GM18498 (cell line): ENCODE data around the gene MYO6.

Experiments
- ATAC-seq: cut with Tn5 transposase; IDR thresholded peaks from one replicate; pipeline ENCODE4 v1.9.1; 2021; ENCODE audit warnings: mild to moderate bottlenecking, moderate library complexity; ENCODE audit not compliant: unreplicated experiment

MYO6 gene

DNA sequence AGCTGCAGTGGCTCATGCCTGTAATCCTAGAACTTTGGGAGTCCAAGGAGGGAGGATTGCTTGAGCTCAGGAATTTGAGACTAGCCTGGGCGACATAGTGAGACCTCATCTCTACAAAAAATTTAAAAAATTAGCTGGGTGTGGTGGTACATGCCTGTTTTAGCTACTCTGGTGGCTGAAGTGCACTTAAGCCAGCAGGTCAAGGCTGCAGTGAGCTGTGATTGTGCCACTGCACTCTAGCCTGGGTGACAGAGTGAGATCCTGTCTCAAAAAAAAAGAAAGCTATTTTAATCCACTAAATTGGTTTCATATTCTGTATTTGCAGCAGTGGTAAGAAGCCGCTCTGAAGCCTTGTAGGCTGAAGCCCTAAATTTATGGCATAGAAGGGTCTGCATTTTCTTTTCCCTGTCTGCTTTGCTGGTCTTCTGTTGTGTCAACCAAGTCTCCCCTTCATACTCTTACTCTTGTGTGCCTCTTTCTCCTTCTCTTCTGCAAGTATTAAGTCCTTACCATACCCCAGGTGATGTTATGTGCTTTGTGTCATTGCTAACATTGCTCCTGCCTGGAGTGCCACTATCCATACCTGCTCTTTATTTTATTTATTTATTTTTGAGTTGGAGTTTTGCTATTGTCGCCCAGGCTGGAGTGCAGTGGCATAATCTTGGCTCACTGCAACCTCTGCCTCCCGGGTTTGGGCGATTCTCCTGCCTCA lies 70.9 kb downstream of the MYO6 start:
- no peak for ATAC-seq

DNA sequence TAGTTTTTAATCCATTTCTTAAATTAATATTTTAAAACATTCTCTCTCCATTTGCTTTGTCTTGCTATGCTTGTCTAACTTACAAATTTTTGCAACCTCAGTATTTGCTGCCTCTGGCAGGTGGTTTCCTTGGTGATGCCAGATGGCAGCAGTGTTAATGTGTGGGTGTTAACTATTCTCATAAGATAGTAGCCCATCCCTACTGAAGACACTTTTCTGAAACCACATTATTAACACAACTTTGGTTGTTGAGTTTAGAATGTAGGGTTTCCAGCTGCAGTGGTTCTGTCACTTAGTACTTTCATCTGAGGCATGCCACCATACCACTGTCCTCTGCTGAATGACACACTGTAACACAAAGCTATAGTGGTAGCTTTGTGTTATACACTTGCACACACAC lies 75.1 kb downstream of the MYO6 start:
- peak; percentile 86 for ATAC-seq

DNA sequence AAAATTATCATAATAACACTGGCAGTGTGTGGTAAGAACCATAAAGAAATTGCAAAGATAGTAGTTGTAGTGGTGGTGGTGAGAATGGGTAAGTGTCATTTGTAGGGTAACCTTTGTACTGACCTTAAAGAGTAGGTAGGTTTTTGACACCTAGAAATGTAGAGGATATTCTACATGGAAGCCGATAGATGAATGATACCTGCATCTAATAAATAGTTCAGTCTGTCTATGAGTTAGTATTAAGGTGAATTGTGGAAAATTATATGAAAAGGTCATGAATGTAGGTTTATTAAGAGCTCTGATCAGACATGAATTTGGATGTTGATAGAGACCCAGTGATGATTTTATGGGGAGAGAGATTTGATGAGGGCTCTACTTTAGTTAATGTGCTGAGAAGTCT lies 78.1 kb downstream of the MYO6 start:
- ATAC-seq = no peak

DNA sequence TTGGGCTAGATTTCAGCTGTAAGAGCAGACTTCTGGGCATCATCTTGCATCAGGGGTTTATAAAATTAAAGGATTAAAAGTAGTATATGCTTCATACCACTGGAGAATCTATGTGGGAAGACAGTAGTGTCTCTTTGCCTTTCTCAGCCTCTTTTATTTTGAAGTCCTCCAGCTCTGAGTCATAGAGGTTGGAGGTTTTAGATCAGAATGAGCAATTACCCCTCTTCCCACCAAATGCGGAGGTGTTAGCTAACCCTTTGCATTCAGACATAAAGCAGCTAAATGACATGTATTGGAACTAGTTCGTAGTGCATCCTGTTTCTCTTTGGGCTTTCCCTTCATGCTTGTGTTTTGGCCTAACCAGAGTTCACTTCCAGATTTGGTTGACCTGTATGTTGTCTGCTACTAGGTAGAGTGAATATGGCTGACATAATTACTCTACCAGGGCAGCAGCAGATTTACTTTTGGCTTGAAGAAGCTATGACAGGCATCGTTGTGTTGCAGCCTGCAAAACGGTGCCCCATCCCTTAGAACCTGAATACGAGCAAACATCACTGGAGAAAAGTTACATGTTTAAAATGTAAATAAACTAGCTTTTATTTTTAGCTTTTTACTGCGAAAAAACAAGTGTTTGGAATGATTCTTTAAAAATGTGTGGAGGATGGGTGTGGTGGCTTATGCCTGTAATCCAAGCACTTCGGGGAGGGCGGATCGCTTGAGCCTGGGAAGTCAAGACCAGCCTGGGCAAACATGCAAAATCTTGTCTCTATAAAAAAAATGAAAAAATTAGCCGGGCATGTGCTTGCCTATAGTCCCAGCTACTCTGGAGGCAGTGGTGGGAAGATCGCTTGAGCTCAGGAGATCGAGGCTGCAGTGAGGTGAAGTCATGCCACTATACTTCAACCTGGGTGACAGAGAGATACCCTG lies 82.2 kb downstream of the MYO6 start:
- peak; percentile 43 for ATAC-seq

DNA sequence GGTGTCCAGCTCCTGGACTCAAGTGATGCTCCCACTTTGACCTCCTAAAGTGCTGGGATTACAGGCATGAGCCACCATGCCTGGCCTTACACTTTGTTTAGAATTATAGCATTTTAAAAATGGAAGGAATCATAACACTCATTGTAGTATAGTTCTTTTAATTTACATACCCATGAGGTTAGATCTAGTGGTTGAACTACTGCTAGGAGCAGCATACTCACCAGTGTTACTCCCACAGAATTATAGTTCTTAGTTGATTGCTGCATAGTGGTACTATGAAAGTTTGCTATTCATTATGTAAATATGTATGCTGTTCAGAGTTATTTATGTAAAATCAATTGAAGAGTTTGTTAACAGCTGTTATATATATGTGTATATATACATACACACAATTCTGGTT lies 85.4 kb downstream of the MYO6 start:
- no peak for ATAC-seq

DNA sequence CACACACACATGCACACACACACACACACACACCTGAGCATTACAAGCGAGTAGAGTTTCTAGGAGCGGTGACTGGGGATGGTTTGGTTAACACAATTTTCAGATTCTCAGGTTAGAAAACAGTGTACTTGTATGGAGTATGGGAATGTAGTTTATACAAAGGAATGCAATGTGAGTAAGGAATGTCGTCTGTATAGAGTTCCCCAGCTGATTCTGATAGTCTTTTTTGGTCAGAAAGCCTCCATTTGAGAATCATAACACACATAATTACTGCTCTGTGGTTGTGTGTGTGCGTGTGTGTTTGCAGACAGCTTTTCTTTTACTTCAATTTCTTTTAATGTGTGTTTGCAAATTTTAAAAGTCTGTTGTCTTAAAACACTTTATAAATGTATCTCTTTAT lies 93.2 kb downstream of the MYO6 start:
- no peak for ATAC-seq

DNA sequence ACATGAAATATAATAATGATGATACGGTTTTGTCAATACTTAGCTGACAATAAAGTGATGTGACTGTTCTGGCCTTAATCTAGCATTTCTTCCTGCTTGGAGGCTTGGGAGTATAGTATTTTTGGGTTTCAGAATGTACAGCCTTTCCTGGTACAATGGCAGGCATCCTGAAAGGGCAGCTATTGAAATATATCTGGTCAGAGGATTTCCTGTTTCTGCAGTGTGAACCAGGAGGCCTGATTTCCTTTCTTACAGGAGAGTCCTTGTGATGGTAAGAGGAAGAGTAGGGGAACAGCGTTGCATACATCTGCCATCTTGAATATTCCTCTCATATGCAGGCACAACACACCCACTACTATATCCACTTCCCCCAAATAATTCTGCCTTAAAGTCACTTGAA lies 93.7 kb downstream of the MYO6 start:
- no peak for ATAC-seq

DNA sequence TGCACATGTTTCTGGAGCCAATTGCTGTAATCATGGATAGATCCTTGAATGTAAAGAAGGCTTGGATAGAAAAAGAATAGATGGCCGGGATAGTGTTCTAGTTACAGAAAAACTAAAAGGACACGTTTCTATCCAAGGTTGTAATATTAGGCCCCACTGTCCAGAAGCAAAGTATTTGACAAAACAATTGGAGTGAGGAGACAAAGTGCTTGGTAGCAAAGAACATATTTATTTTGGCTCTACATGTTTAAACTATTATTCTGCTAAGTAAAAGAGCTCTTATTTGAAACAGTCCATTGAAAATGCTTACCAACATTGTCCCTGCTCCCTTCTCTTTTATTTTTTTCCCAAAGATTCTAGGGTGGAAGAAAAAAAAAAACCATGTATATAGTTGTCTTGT lies 94.4 kb downstream of the MYO6 start:
- no peak for ATAC-seq

DNA sequence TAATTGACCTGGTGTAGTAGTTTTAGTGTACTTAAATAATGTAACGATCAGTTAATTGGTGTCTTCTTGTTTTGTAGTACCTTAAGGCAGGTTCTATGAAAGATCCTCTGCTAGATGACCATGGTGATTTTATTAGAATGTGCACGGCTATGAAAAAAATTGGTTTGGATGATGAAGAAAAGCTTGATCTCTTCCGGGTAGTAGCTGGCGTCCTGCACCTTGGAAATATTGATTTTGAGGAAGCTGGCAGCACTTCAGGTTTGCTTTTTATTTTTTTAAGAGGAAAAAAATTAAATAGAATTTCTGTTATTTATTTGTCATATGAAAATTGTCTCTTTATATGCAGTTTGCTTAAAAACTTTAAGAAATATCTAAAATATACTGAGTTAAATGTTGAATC lies 99.2 kb downstream of the MYO6 start:
- ATAC-seq = no peak

DNA sequence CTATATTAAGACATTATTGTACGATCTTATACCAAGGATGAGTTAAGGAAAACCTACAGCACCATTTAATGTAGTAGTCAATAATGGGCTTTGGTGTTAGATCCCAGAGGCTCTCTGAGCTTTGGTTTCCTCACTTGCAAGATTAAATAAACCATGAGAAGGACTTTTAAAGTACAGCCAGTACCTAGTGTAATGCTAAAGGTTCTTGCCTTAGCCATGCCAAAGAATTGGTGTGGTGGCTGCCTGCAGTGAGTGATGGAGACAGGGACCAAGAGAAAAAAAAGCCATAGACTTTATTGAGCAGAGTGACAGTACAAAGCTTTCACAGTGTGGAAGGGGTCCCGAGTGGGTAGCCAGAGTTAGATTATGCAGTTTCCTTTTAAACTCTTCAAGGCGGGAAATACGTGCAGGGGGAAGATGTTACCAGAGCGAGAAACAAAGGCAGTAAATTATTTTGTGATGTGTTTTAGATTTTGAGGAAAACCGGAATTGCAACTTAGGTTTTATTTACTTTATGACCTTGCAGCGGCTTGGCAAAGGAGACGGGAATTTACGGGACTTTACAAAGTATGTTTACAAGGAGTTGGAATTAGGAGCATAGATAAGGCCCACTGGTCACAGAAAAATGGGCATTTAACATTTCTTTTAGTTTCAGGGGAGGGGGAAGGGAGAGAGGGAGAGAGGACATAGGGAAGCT lies 100.4 kb downstream of the MYO6 start:
- ATAC-seq = no peak

DNA sequence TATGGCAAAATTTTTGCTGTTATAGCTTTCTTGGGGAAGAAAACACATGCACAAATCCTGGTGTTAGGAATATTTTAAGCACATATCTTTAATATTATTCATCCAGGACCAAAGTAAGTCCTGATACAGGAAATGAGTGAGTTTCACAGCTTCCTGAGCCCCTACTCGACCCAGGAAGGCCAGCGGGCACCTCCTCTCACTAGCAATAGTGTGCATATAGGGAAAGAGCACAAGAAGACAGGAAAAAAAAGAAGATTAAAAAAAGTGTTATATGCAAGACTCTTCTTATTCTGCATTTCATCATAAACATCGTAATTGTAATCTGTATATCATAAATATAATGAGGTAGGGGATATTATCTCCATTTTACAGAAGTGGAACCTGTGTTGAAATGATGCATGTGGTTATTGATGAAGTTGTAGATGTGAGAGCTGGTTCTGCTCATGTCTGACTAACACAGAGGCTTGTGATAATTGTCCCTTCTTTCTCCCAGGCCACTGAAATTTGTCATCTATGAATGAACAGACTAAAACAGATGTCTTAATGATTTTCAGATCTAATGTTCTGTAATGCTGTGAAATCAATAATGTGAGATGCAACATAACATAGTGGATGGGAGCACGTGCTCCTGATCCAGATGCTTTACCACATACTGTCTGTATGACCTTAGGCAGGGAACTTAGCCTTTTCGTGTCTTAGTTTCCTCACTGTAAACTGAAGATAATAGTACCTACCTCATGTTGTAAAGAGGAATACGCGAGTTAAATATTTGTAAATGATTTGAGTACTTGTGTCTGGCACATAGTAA lies 101.2 kb downstream of the MYO6 start:
- ATAC-seq = no peak

DNA sequence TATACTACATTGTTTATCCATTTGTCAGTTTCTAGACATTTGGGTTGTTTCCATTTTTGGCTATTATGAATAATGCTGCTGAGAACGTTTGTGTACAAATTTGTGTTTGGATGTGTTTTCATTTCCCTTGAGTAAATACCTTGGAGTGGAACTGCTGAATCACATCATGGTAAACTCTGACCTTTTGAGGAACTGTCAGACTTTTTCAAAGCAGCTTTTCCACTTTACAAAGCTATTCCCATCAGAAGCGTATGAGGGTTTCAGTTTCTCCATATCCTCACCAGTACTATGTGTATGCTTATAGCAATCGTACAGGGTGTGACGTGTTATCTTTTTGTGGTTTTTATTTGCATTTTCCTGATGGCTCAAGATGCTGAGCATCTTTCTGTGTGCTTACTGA lies 103.7 kb downstream of the MYO6 start:
- no peak for ATAC-seq

DNA sequence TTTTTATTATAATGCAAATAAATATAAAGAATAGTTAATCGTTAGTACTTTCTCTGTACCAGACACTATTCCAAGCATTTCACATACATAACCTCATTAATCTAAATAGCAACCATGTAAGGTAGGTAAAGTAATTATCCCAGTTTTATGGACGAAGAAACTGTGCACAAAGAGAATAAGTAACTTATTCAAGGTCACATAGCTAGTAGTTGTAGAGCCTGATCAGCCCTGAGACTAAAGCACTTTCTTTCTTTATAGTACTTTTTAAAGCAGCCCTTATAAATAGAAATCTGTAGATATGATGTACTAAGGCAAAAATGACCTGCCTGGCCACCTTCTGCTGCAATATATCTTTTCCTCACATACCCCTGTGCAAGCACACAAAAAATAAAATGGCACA lies 104.8 kb downstream of the MYO6 start:
- no peak for ATAC-seq

DNA sequence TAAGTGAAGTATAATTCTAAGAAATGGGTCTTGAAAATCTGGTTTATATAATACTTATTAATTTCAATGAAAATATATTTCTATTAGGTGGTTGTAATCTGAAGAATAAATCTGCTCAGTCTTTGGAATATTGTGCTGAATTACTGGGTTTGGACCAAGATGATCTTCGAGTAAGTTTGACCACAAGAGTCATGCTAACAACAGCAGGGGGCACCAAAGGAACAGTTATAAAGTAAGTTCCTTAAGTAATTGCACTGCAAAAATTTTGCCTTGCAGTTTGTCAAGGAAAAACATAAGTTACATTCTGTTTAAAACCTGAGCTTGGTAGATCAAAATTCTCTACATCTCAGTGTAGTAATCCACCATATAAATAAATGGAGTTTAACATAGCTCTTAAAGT lies 106.0 kb downstream of the MYO6 start:
- no peak for ATAC-seq

DNA sequence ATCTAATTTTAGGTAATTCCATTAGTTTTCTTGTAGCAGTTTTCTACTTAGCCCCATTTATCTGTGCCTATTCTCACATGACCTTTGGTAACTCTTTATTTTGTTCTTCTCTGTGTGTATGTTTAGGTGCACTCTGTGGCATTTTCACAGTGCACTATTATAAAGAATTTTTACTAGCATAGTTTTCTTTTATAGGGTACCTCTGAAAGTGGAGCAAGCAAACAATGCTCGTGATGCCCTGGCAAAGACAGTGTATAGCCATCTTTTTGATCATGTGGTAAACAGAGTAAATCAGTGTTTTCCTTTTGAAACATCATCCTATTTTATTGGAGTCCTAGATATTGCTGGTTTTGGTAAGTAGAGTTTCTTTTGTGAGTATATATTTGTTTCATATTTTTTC lies 107.9 kb downstream of the MYO6 start:
- no peak for ATAC-seq

DNA sequence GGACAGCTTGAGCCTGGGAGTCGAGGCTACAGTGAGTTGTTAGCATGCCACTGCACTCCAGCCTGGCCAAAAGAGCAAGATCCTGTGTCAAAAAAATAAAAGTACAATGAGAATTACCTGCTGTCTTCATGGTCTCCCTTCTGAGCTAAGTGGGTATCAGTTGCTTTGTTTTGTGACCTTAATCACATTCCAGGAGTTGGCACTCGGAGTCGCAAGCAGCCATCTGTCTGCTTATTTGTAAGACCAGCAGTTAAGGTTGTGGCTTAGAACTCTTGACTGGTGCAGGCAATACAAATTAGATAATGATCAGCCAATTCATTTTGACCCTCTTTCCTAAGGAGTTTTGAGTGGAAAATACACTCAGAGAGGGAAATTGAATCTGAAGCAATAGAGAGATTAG lies 114.0 kb downstream of the MYO6 start:
- no peak for ATAC-seq

DNA sequence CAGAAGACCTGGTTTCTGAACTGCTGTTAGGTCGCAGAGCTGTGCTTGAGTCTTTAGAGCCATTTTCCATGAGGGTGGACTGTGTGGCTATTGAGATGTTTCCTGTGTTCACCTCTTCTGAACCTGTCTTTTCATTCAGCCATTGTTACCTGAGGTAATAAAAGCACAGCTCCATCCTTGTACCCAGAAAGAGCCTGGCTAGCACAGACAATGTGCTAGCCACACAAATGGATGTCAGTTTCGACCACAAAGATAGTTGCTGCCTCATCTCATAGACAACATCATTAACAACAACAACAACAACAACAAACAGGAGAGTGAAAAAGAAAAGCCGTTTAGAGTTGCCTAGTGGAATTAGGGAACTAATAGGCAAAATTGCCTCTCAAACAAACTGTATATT lies 114.7 kb downstream of the MYO6 start:
- no peak for ATAC-seq

DNA sequence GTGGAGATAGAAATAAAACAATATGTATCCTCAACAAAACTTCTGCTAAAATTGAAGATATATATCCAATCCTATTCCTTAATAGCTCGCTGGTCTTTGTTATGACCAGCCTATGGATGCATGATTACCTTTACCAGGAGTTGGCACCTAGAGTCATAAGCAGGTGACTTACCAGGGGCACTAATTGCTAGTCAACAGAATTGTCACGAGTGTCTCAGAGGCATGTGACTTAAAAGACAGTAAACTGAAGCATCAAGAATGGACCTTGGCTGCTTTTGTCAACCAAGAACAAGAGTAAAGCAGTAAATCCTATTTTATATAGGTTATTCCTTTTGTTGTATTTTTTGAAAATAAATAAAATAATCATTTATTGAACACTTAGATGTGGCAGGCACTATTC lies 115.4 kb downstream of the MYO6 start:
- ATAC-seq = no peak

DNA sequence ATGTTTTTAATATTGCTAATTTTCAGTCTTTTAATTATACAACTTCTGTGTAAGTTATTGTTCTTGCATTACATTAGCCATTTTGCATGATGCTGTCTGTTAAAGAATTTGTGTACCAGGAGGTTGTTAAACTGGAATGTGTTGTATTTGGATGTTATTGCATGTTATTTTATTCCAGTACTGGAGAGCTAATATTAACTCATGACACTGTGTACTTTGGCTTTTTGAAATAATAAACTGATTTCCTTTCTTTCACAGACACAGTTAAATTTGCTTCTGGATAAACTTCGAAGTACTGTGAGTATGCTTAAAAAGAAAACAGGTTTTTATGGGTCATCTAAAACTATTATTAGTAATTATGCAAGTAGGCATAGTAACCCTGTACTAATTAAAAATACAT lies 121.3 kb downstream of the MYO6 start:
- no peak for ATAC-seq

DNA sequence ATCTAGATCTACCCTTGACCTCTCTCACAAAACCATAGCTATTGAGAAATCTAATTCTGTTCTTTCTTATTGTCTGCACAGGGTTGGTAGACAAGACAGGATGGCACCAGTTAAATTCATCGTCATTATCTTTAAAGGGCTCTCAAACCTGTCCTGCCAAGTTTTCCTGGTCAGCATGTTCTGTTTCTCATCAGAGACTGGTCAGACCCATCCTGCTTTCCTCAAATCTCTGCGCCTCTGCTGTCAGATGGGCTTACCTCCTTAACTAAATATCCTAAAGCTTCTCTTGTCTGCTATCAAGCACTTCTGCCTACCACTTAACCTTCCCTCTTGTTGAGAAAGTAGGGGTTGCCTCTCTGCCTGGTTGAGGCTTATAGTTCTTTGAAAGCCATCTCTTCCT lies 125.2 kb downstream of the MYO6 start:
- ATAC-seq = no peak

DNA sequence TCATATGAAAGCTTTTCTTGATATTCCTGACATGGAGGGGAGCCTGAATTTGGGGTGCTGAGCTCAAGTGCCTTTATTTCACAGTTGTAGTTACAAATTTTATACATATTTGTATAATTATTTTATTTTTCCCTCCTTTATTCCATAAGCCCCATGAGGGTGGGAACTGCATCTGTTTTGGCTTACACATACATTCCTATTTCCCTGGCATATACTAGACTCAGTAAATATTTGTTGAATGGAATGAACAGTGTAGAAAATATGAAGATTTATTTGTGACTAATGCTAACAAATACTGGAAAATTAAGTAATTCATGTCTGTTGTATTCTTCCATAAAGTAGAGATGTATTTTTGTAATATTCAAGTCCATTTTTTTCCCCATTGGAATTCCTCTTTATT lies 127.1 kb downstream of the MYO6 start:
- ATAC-seq = no peak
